Endodermal cell (in vitro differentiated cells): ENCODE results near the gene DUS2. TPM values are rescaled to one million over a fixed set of nuclear protein-coding genes. Genes with fewer than 3 reads are reported as not detected.

Experiments
- DNase-seq: peaks from one replicate; pipeline ENCODE4 v3.0.0-alpha.2; 2017
- H3K27ac ChIP-seq: 2 replicates; pipeline ENCODE4 v1.5.1; 2013; ENCODE audit warnings: mild to moderate bottlenecking, low read depth, low read length, moderate library complexity
- H3K27me3 ChIP-seq: 2 replicates; pipeline ENCODE4 v1.6.1; 2013; ENCODE audit warnings: mild to moderate bottlenecking, low read length, moderate library complexity; ENCODE audit not compliant: insufficient read depth, control insufficient read depth, poor library complexity, severe bottlenecking
- H3K36me3 ChIP-seq: 2 replicates; pipeline ENCODE4 v1.7.0; 2013; ENCODE audit warnings: mild to moderate bottlenecking, low read length, moderate library complexity; ENCODE audit not compliant: control insufficient read depth, insufficient read depth
- H3K4me1 ChIP-seq: one replicate; pipeline ENCODE4 v1.7.0; 2013; ENCODE audit warnings: low read length; ENCODE audit not compliant: control insufficient read depth, insufficient read depth
- H3K4me3 ChIP-seq: 2 replicates; pipeline ENCODE4 v1.5.1; 2013; ENCODE audit warnings: mild to moderate bottlenecking, low read length, moderate library complexity
- H3K9ac ChIP-seq: 2 replicates; pipeline ENCODE4 v1.6.1; 2013; ENCODE audit warnings: mild to moderate bottlenecking, low read length, moderate library complexity; ENCODE audit not compliant: poor library complexity, severe bottlenecking; ENCODE audit errors: extremely low read depth
- H3K9me3 ChIP-seq: 2 replicates; pipeline ENCODE4 v1.6.1; 2013; ENCODE audit warnings: mild to moderate bottlenecking, low read length, moderate library complexity; ENCODE audit not compliant: control insufficient read depth
- H3K27ac Mint-ChIP-seq: 2 replicates; pipeline ENCODE4 v1.8.0; 2020; ENCODE audit warnings: mixed read lengths
- H3K27me3 Mint-ChIP-seq: 2 replicates; pipeline ENCODE4 v1.8.0; 2021; ENCODE audit warnings: mild to moderate bottlenecking, mixed read lengths; ENCODE audit not compliant: insufficient read depth
- H3K36me3 Mint-ChIP-seq: 2 replicates; pipeline ENCODE4 v1.8.0; 2020; ENCODE audit warnings: low read depth, mixed read lengths
- H3K4me1 Mint-ChIP-seq: 2 replicates; pipeline ENCODE4 v1.8.0; 2020; ENCODE audit warnings: mixed read lengths
- H3K4me3 Mint-ChIP-seq: 2 replicates; pipeline ENCODE4 v1.8.0; 2020; ENCODE audit warnings: mild to moderate bottlenecking, moderate library complexity, mixed read lengths
- H3K9me3 Mint-ChIP-seq: 2 replicates; pipeline ENCODE4 v1.8.0; 2020; ENCODE audit warnings: mild to moderate bottlenecking, mixed read lengths
- WGBS, 2 experiments: methylation state at CpG; one replicate each; pipeline versions ENCODE4 v1.1.5 to v1.1.7; 2013; ENCODE audit warnings: missing lambda C conversion rate in 2 of 2, mixed read lengths in 1 of 2; ENCODE audit not compliant: insufficient coverage in 1 of 2, insufficient read length in 1 of 2; 5-methylcytosine and 5-hydroxymethylcytosine counted together
- total RNA-seq, 2 donors: library from RNA; stranded (reverse); fragmentation: NEBNext Ultra II Directional in 1 of 2; extraction: Animal tissue kit (Norgen Biotek cat#: 25700) in 1 of 2; gene quantifications; 2 replicates in 1 of 2; 3 replicates in 1 of 2; pipeline ENCODE4 v1.2.1, GENCODE V29; 2021
- TF ChIP-seq, protein P1 (sequence below): fragments of 200-600 bp; sonication (generic); conservative IDR thresholded peaks from 2 replicates; pipeline ENCODE4 v1.5.0; 2021; ENCODE audit warnings: antibody characterized with exemption, mild to moderate bottlenecking

Gene DUS2
- total RNA-seq, 2 donors from 2014 or later = 23.4 to 24.0 TPM

- Mint-ChIP-seq H3K27ac (no peak overlapping the region), H3K4me1 (peaks cover 15% of the 10 kb centered on the region), H3K4me3 (no peak overlapping the region), H3K36me3 (peaks cover 38% of the 10 kb centered on the region), H3K9me3 (no peaks in the 10 kb centered on the region), H3K27me3 (no peaks in the 10 kb centered on the region)
- no peak for DNase-seq
- Histone ChIP-seq H3K36me3 (peaks cover 20% of the 10 kb centered on the region), H3K4me3 (no peak overlapping the region), H3K9me3 (no peaks in the 10 kb centered on the region), H3K27me3 (no peaks in the 10 kb centered on the region), H3K9ac (no peak overlapping the region), H3K27ac (no peak overlapping the region), H3K4me1 (peaks cover 7% of the 10 kb centered on the region)
- WGBS, 2 experiments = 90 to 97% methylated on average over 3 to 8 of the region's 8 CpGs
- TF ChIP-seq, protein P1, sequence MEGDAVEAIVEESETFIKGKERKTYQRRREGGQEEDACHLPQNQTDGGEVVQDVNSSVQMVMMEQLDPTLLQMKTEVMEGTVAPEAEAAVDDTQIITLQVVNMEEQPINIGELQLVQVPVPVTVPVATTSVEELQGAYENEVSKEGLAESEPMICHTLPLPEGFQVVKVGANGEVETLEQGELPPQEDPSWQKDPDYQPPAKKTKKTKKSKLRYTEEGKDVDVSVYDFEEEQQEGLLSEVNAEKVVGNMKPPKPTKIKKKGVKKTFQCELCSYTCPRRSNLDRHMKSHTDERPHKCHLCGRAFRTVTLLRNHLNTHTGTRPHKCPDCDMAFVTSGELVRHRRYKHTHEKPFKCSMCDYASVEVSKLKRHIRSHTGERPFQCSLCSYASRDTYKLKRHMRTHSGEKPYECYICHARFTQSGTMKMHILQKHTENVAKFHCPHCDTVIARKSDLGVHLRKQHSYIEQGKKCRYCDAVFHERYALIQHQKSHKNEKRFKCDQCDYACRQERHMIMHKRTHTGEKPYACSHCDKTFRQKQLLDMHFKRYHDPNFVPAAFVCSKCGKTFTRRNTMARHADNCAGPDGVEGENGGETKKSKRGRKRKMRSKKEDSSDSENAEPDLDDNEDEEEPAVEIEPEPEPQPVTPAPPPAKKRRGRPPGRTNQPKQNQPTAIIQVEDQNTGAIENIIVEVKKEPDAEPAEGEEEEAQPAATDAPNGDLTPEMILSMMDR = no peak
Observed at GRCh38 chr16:68078701-68079375, 55.8 kb downstream of the DUS2 start.

DNA sequence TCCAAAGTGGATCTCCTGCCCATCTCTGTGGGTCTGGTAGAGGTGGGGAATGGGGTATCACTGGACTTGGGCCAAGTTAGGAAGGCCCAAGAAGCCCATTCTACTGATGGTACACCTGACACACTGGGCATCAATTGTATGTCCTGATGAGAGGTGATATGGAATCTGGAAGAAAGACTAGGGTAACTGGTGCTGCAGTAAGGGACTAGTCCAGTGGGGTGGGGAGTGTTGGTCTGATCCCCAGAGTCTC lies 56.2 kb downstream of the DUS2 start:
- Histone ChIP-seq H3K9ac (no peak overlapping the region), H3K36me3 (peaks cover 16% of the 10 kb centered on the region), H3K9me3 (no peaks in the 10 kb centered on the region), H3K4me3 (no peak overlapping the region), H3K27me3 (no peaks in the 10 kb centered on the region), H3K27ac (no peak overlapping the region), H3K4me1 (peaks cover 10% of the 10 kb centered on the region)
- H3K27me3 Mint-ChIP-seq = no peaks in the 10 kb centered on the region
- H3K4me3 Mint-ChIP-seq = peak overlapping the region; percentile 24
- TF ChIP-seq, protein P1 = no peak
- no peak overlapping the region for H3K27ac Mint-ChIP-seq
- H3K9me3 Mint-ChIP-seq = no peaks in the 10 kb centered on the region
- peaks cover 34% of the 10 kb centered on the region for H3K36me3 Mint-ChIP-seq
- no peak for DNase-seq
- peaks cover 17% of the 10 kb centered on the region for H3K4me1 Mint-ChIP-seq

GRCh38 chr16:68079626-68080344 lies 56.7 kb downstream of the DUS2 start:
- Histone ChIP-seq H3K36me3 (peaks cover 12% of the 10 kb centered on the region), H3K9ac (peak overlapping the region; percentile 3), H3K27ac (no peak overlapping the region), H3K4me3 (no peak overlapping the region), H3K9me3 (no peaks in the 10 kb centered on the region), H3K4me1 (peaks cover 12% of the 10 kb centered on the region), H3K27me3 (no peaks in the 10 kb centered on the region)
- no peak for DNase-seq
- Mint-ChIP-seq H3K4me1 (peaks cover 17% of the 10 kb centered on the region), H3K4me3 (peak overlapping the region; percentile 24), H3K27ac (peak overlapping the region; percentile 48), H3K9me3 (no peaks in the 10 kb centered on the region), H3K36me3 (peaks cover 34% of the 10 kb centered on the region), H3K27me3 (no peaks in the 10 kb centered on the region)
- TF ChIP-seq, protein P1 = no peak
- 80 to 85% methylated on average over 8 to 13 of the region's 13 CpGs for WGBS, 2 experiments
